ENCODE results near the gene EMILIN1. TPM values are rescaled to one million over a fixed set of nuclear protein-coding genes. Genes with fewer than 3 reads are reported as not detected.
"Not testable (repeated sequence)": the region's sequence is repeated elsewhere in the genome, so short reads cannot be mapped to it uniquely, and the experiment has no call there.

The EMILIN1 gene
- total and polyA plus RNA-seq, 9 donors: 8.6 to 321 (median 183) TPM

GRCh38 chr2:27072920-27073319 lies 5.5 kb upstream of the EMILIN1 start:
- DNase-seq: no peak
- 18 to 22% (median 19%) methylated on average over 5 of the region's 5 CpGs for WGBS, 3 donors
- peaks cover 16% of the 10 kb centered on the region for H3K4me1 ChIP-seq (ENCODE audit: insufficient read depth)
- no peaks in the 10 kb centered on the region for H3K36me3 ChIP-seq
- intact Hi-C loops (cut with DNase I): no loop called here
- TF ChIP-seq CTCF (IDR thresholded peaks at IDR 0.05) (no peak), POLR2A (IDR thresholded peaks at IDR 0.05) (no peak), EP300 (IDR thresholded peaks at IDR 0.05) (no peak)
- peak overlapping the region; percentile 92 to 98 for H3K27ac ChIP-seq
- H3K27me3 ChIP-seq: no peaks in the 10 kb centered on the region
- H3K4me3 ChIP-seq: no peak overlapping the region
- H3K9me3 ChIP-seq: no peaks in the 10 kb centered on the region

- Histone ChIP-seq H3K4me1 (ENCODE audit: insufficient read depth) (peaks cover 16% of the 10 kb centered on the region), H3K9me3 (no peaks in the 10 kb centered on the region), H3K27ac (peak overlapping the region in 1 of 2 donors; percentile 98), H3K4me3 (no peak overlapping the region), H3K36me3 (no peaks in the 10 kb centered on the region), H3K27me3 (no peaks in the 10 kb centered on the region)
- TF ChIP-seq POLR2A (IDR thresholded peaks at IDR 0.05) (no peak), CTCF (IDR thresholded peaks at IDR 0.05) (no peak), EP300 (IDR thresholded peaks at IDR 0.05) (no peak)
- DNase-seq: peak in 2 of 5 donors; percentile 39 to 52
- intact Hi-C loops (cut with DNase I): no loop called here
- 3% methylated on average over 2 of the region's 2 CpGs for WGBS, 3 donors
Observed at GRCh38 chr2:27073782-27074181, 4.6 kb upstream of the EMILIN1 start.

- TF ChIP-seq EP300 (IDR thresholded peaks at IDR 0.05) (no peak), POLR2A (IDR thresholded peaks at IDR 0.05) (no peak), CTCF (IDR thresholded peaks at IDR 0.05) (no peak)
Observed at GRCh38 chr2:27074738-27075565, 3.5 kb upstream of the EMILIN1 start.

GRCh38 chr2:27075566-27075871 lies 2.9 kb upstream of the EMILIN1 start:
- DNase-seq; intact Hi-C loops (cut with DNase I); H3K27me3 ChIP-seq; H3K4me3 ChIP-seq; H3K9me3 ChIP-seq; H3K36me3 ChIP-seq: not testable (repeated sequence)
- Histone ChIP-seq H3K27ac (peak overlapping the region in 1 of 2 donors; percentile 98), H3K4me1 (ENCODE audit: insufficient read depth) (peaks cover 19% of the 10 kb centered on the region)
- WGBS, 3 donors: 67 to 68% (median 67%) methylated on average over 6 of the region's 6 CpGs

More at GRCh38 chr2:27074738-27075565, 3.5 kb upstream of the EMILIN1 start:
- H3K4me1 ChIP-seq (ENCODE audit: insufficient read depth): peaks cover 17% of the 10 kb centered on the region
- no peaks in the 10 kb centered on the region for H3K27me3 ChIP-seq
- no peaks in the 10 kb centered on the region for H3K36me3 ChIP-seq
- H3K27ac ChIP-seq: peak overlapping the region in 1 of 2 donors; percentile 98
- no peaks in the 10 kb centered on the region for H3K9me3 ChIP-seq
- intact Hi-C loops (cut with DNase I): no loop called here
- WGBS, 3 donors: 32 to 46% (median 35%) methylated on average over 4 of the region's 4 CpGs
- DNase-seq: peak; percentile 59 to 73 (median 68)
- no peak overlapping the region for H3K4me3 ChIP-seq

GRCh38 chr2:27076323-27076722 lies 2.1 kb upstream of the EMILIN1 start:
- 82 to 91% (median 89%) methylated on average over 4 of the region's 4 CpGs for WGBS, 3 donors
- H3K27ac ChIP-seq: peak overlapping the region in 1 of 2 donors; percentile 98
- intact Hi-C loops (cut with DNase I): no loop called here

More at GRCh38 chr2:27076323-27076722, 2.1 kb upstream of the EMILIN1 start:
- TF ChIP-seq CTCF (IDR thresholded peaks at IDR 0.05) (no peak), POLR2A (IDR thresholded peaks at IDR 0.05) (no peak), EP300 (IDR thresholded peaks at IDR 0.05) (no peak)
- H3K27me3 ChIP-seq: no peaks in the 10 kb centered on the region
- H3K4me1 ChIP-seq (ENCODE audit: insufficient read depth): peaks cover 22% of the 10 kb centered on the region
- no peak overlapping the region for H3K4me3 ChIP-seq
- no peaks in the 10 kb centered on the region for H3K9me3 ChIP-seq
- DNase-seq: no peak
- H3K36me3 ChIP-seq: no peaks in the 10 kb centered on the region
